Right ventricle myocardium inferior (tissue), 1 donor: ENCODE measurements around the gene SLC12A2. TPM values are rescaled to one million over a fixed set of nuclear protein-coding genes. Genes with fewer than 3 reads are reported as not detected.

ENCODE experiments used
- ATAC-seq: fragments of 200-7000 bp; cut with Tn5 transposase; one replicate; pipeline ENCODE4 v1.9.1; 2020; ENCODE audit warnings: mild to moderate bottlenecking, moderate library complexity
- DNase-seq: peaks from one replicate; pipeline ENCODE4 v3.0.0; 2021; ENCODE audit errors: missing footprints
- intact Hi-C: fragments of 100-400 bp; cut with DNase I; formaldehyde crosslinking; loops from one replicate; pipeline ENCODE4 v1.11.0; 2022
- total RNA-seq: library from RNA; stranded (reverse); fragmentation: NEBNext Ultra II Directional; extraction: Animal tissue kit (Norgen Biotek cat#: 25700); gene quantifications from one replicate; pipeline ENCODE4 v1.2.1, GENCODE V29; 2021
- donor health status: DM: no; HTN: yes; CAD: no; lungs with severe emphysema.

SLC12A2 gene
- total RNA-seq, 1 donor from 2014 or later, result 10.7 TPM

- no peak for DNase-seq
- intact Hi-C loops, result no loop called here
- no peak for ATAC-seq
These were observed 124.9 kb downstream of the SLC12A2 start for GRCh38 chr5:128208436-128208835.

DNA sequence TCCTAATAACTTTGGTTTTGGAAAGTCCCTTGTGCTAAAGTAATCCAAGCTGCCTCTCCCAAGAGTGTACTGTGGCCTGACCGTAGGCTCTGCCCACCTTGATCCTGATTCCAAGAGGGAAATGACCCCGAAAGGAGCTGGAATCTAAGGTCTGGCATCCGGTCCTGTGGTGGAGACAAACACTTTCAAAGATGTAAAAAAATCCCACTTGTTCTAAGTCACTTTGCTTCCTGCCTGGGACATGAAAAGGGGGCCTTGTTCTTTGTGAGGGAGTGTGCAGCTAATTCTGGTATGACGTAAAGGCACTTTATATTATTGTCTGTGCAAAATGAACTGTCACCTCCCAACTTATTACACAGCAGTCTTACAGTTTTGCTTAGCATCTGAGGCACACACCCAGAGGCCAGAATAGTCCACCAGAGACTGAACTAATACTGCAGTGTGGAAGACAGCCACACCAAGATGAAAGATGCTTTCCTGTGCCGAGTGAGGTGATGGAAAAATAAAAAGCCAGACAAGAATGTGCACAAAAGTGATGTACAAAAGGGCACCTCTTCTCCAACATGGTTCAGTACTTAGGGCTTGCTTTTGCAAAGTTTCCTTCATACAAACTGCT, 128.7 kb downstream of the SLC12A2 start:
- intact Hi-C loops, result loop anchor here (2.0 to 10.0 kb wide), 4 partner anchors 53 to 633 kb away; no protein-coding TSS in a partner anchor
- ATAC-seq (no peak), DNase-seq (no peak)

- no peak for DNase-seq
- intact Hi-C loops, result loop anchor here (2.0 to 10.0 kb wide), 4 partner anchors 51 to 631 kb away; no protein-coding TSS in a partner anchor
- no peak for ATAC-seq
These were observed 129.8 kb downstream of the SLC12A2 start for GRCh38 chr5:128213340-128213739.

DNA sequence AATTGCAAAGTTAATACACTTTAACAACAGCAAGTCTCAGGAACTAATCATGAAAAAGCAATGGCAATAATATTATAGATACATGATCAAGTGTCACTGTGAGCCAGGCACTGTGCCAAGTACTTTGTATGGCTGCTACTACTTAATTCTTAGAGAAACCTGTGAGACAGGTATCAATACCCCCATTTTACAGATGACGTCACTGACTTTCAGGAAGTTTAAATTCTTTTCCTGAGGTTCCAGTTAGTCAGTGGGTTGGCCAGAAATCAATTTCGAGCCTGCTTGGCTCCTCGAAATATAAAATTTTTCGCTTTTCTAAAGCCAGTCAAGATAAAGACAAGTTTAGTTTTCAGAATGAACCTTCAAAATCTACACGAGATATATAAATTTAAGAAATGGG, 130.3 kb downstream of the SLC12A2 start:
- ATAC-seq, result no peak
- no peak for DNase-seq
- intact Hi-C loops, result loop anchor here (2.0 to 10.0 kb wide), 4 partner anchors 51 to 631 kb away; no protein-coding TSS in a partner anchor

GRCh38 chr5:128216285-128216684, 132.7 kb downstream of the SLC12A2 start:
- no peak for DNase-seq
- no peak for ATAC-seq
- intact Hi-C loops, result loop anchor here (5.0 to 10.0 kb wide), 3 partner anchors 49 to 461 kb away; no protein-coding TSS in a partner anchor

GRCh38 chr5:128216860-128217531, 133.4 kb downstream of the SLC12A2 start:
- intact Hi-C loops, result loop anchor here (5.0 to 10.0 kb wide), 3 partner anchors 48 to 460 kb away; no protein-coding TSS in a partner anchor
- DNase-seq (no peak), ATAC-seq (peak; percentile 77)

- ATAC-seq (no peak), DNase-seq (no peak)
- intact Hi-C loops, result no loop called here
These were observed 137.3 kb downstream of the SLC12A2 start for GRCh38 chr5:128220841-128221240.

DNA sequence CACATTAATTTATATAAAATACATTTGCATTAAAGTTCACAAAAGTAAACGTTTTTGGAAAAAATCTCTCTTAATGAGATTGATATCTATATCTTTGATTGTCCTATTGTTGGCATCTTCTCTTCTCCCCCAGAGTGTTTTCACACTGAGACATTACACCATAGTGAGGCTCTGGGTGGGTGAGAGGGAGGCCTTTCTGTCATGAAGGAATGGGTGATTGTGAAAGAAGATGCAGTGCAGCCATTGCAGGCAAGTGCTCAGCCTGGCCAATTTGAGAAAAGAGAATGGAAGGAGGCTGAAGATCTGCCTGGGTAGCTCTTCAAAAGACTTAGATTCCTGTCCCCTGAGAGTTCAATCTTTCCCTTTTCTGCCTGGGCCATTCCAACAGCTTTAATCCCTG, 140.8 kb downstream of the SLC12A2 start:
- no peak for DNase-seq
- intact Hi-C loops, result no loop called here
- no peak for ATAC-seq

GRCh38 chr5:128225245-128226030, 141.9 kb downstream of the SLC12A2 start:
- intact Hi-C loops, result no loop called here
- DNase-seq (no peak), ATAC-seq (no peak)

DNA sequence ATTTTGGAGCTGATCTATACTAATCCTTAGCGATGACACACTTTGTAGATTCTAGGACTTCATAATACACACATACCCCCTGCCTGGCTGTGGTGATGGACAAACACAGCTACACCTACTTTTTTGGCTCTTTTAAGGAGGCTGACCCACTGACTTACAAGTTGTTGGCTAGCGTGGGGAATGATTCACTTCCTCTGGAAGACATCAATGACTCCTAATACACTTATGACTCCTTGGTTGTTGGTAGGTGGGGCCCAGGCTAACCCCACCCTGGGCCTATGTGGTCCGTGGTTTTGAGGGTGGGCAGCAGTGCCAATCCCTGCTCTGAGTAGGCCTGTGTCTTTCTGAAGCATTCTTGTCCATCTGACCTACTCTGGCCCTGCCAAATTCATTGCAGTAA, 144.4 kb downstream of the SLC12A2 start:
- intact Hi-C loops, result no loop called here
- ATAC-seq, result peak; percentile 73
- no peak for DNase-seq

DNA sequence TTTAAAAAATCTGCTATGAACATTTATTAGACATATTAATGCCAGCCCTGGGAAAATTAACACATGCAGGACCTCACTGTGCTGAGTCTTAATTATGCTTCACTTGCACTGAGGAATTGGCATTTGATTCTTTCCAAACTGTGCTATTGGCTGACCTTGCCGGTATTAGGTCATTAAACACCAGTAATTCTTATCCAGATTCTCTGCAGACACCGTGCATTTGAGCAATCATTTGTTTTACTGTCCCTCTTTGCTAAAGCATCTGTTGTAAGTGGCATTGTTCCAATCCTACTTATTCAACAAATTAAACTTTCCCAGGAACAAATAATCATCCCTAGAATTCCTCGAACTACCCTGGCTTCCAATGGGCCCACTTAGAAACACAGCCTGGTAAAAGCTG, 145.0 kb downstream of the SLC12A2 start:
- intact Hi-C loops, result no loop called here
- peak; percentile 71 for ATAC-seq
- DNase-seq, result no peak

DNA sequence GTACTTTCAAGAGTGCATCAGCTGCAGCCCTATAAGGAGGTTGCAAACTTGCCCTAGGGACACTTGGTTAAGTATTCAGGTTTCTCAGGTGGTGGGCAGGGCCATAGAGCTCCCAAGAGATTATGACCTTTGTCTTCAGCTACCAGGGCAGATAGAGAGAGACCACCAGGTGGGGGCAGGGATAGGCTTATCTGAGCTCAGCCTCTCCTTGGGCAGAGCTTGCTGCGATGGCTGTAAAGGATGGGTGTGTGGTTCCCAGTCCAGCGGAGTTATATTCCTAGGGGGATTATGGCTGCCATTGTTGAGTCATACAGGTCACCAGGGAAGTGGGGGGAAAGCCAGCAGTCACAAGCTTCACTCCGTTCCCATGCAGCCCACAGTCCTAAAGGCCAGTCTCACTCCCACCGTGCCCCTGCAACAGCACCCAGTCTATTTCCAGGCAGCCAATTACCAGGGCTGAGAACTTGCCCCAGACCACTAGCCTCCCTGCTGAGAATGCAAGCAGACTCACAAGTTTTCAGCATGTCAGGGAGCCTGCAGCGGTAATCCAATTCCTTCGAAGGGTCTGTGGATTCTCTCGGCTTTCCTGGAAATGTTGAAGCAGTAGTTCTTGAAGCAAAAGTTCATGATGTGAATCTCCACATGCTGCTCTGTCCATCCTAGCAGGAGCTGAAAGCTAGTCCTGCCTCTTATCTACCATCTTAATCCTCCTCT, 151.5 kb downstream of the SLC12A2 start:
- ATAC-seq (no peak), DNase-seq (no peak)
- intact Hi-C loops, result no loop called here

- ATAC-seq, result no peak
- intact Hi-C loops, result no loop called here
- DNase-seq, result no peak
These were observed 152.8 kb downstream of the SLC12A2 start for GRCh38 chr5:128236334-128236733.

DNA sequence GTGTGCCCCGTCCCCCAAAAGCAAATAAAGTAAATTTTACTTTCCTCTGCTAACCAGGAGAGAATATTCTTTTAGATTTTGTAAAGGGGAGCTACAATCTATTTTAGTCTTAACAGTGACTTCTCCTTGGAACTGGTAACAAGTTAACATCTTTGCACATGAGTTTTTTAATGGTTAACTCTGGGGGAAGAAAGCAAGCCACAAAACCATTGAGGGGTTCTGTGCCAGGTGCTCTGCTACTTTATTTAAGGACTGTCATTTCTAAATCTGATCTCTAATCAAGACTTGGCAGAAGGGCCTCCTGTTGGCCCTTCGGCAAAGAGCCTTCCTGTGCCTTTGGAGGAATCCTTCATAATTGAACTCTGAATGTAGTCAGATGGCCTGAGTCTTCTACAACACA, 153.4 kb downstream of the SLC12A2 start:
- DNase-seq, result no peak
- intact Hi-C loops, result no loop called here
- ATAC-seq, result no peak

- intact Hi-C loops, result no loop called here
- ATAC-seq (no peak), DNase-seq (no peak)
These were observed 154.0 kb downstream of the SLC12A2 start for GRCh38 chr5:128237546-128237945.
